H9 (cell line): Measurements from ENCODE around the gene FAM170B. TPM values are rescaled to one million over a fixed set of nuclear protein-coding genes. Genes with fewer than 3 reads are reported as not detected.

Experiments
- DNase-seq: peaks from one replicate; pipeline ENCODE4 v3.0.0-alpha.2; 2017
- H2AFZ ChIP-seq: one replicate; pipeline ENCODE4 v1.6.1; 2013; ENCODE audit warnings: mild to moderate bottlenecking, low read length, control low read depth, moderate library complexity
- H2AK5ac ChIP-seq: 2 replicates; pipeline ENCODE4 v1.6.1; 2013; ENCODE audit warnings: low read length, control low read depth, mixed read lengths; ENCODE audit not compliant: insufficient read length
- H2BK120ac ChIP-seq: one replicate; pipeline ENCODE4 v1.6.1; 2013; ENCODE audit warnings: low read depth, mild to moderate bottlenecking, low read length, control low read depth, inconsistent platforms; ENCODE audit not compliant: poor library complexity, severe bottlenecking
- H2BK12ac ChIP-seq: 2 replicates; pipeline ENCODE4 v1.6.1; 2013; ENCODE audit warnings: low read length, control low read depth, mixed read lengths, low read depth; ENCODE audit not compliant: insufficient read length
- H2BK15ac ChIP-seq: 2 replicates; pipeline ENCODE4 v1.6.1; 2013; ENCODE audit warnings: low read depth, low read length, control low read depth
- H2BK20ac ChIP-seq: one replicate; pipeline ENCODE4 v1.6.1; 2013; ENCODE audit warnings: low read depth, mild to moderate bottlenecking, low read length, control low read depth, inconsistent platforms; ENCODE audit not compliant: poor library complexity, severe bottlenecking
- H2BK5ac ChIP-seq: 2 replicates; pipeline ENCODE4 v1.6.1; 2013; ENCODE audit warnings: low read length, control low read depth, mixed read lengths; ENCODE audit not compliant: insufficient read length
- H3K14ac ChIP-seq: 2 replicates; pipeline ENCODE4 v1.6.1; 2013; ENCODE audit warnings: low read length, control low read depth; ENCODE audit not compliant: insufficient read depth
- H3K18ac ChIP-seq: 2 replicates; pipeline ENCODE4 v1.6.1; 2013; ENCODE audit warnings: low read depth, mild to moderate bottlenecking, mixed read lengths, low read length, control low read depth; ENCODE audit not compliant: insufficient read length
- H3K23ac ChIP-seq: 2 replicates; pipeline ENCODE4 v1.6.1; 2013; ENCODE audit warnings: low read length, control low read depth, mixed read lengths, low read depth; ENCODE audit not compliant: insufficient read length
- H3K23me2 ChIP-seq: 2 replicates; pipeline ENCODE4 v1.6.1; 2013; ENCODE audit warnings: low read depth, mild to moderate bottlenecking, mixed read lengths, low read length, control low read depth; ENCODE audit not compliant: insufficient read length, poor library complexity, severe bottlenecking
- H3K27ac ChIP-seq: 2 replicates; pipeline ENCODE4 v1.5.1; 2013; ENCODE audit warnings: low read length, control low read depth, mixed read lengths, low read depth; ENCODE audit not compliant: insufficient read length
- H3K27me3 ChIP-seq: 2 replicates; pipeline ENCODE4 v1.6.1; 2013; ENCODE audit warnings: low read length, control low read depth, inconsistent platforms; ENCODE audit not compliant: insufficient read depth
- H3K4ac ChIP-seq: 2 replicates; pipeline ENCODE4 v1.6.1; 2013; ENCODE audit warnings: low read depth, mild to moderate bottlenecking, control low read depth, inconsistent platforms, low read length, moderate library complexity
- H3K4me1 ChIP-seq: 2 replicates; pipeline ENCODE4 v1.6.1; 2013; ENCODE audit warnings: low read length, control low read depth, inconsistent platforms; ENCODE audit not compliant: insufficient read depth
- H3K4me2 ChIP-seq: 2 replicates; pipeline ENCODE4 v1.6.1; 2013; ENCODE audit warnings: low read length, control low read depth, mixed read lengths; ENCODE audit not compliant: insufficient read length, insufficient read depth
- H3K56ac ChIP-seq: 2 replicates; pipeline ENCODE4 v1.6.1; 2013; ENCODE audit warnings: low read depth, mild to moderate bottlenecking, mixed read lengths, low read length, control low read depth; ENCODE audit not compliant: insufficient read length
- H3K79me1 ChIP-seq: 2 replicates; pipeline ENCODE4 v1.6.1; 2013; ENCODE audit warnings: low read depth, mild to moderate bottlenecking, moderate library complexity, low read length, control low read depth, inconsistent platforms; ENCODE audit not compliant: insufficient read depth, poor library complexity, severe bottlenecking
- H3K79me2 ChIP-seq: 2 replicates; pipeline ENCODE4 v1.6.1; 2013; ENCODE audit warnings: low read length, control low read depth, inconsistent platforms; ENCODE audit not compliant: insufficient read depth
- H3K9ac ChIP-seq: 2 replicates; pipeline ENCODE4 v1.6.1; 2013; ENCODE audit warnings: low read length, control low read depth, mixed read lengths; ENCODE audit not compliant: insufficient read length; ENCODE audit errors: extremely low read depth
- H3K9me3 ChIP-seq: one replicate; pipeline ENCODE4 v1.6.1; 2013; ENCODE audit warnings: low read depth, low read length, inconsistent platforms; ENCODE audit not compliant: control insufficient read depth
- H3T11ph ChIP-seq: one replicate; pipeline ENCODE4 v1.6.1; 2013; ENCODE audit warnings: mild to moderate bottlenecking, low read length, control low read depth, inconsistent platforms
- H4K20me1 ChIP-seq: one replicate; pipeline ENCODE4 v1.6.1; 2013; ENCODE audit not compliant: control insufficient read depth, insufficient read length, insufficient read depth
- H4K5ac ChIP-seq: 2 replicates; pipeline ENCODE4 v1.6.1; 2013; ENCODE audit warnings: low read depth, mild to moderate bottlenecking, mixed read lengths, low read length, control low read depth; ENCODE audit not compliant: insufficient read length
- H4K8ac ChIP-seq: replicated peaks from 2 replicates; pipeline ENCODE4 v1.6.1; 2013; ENCODE audit warnings: low read length, control low read depth, mixed read lengths, low read depth; ENCODE audit not compliant: insufficient read length
- H4K91ac ChIP-seq: 2 replicates; pipeline ENCODE4 v1.6.1; 2013; ENCODE audit warnings: low read depth, mild to moderate bottlenecking, moderate library complexity, mixed read lengths, low read length, control low read depth; ENCODE audit not compliant: insufficient read length
- H3K27ac Mint-ChIP-seq, 3 experiments: 2 replicates in 2 of 3; 3 replicates in 1 of 3; pipeline ENCODE4 v1.8.0; 2020 to 2021; ENCODE audit warnings: mixed read lengths in 3 of 3, mild to moderate bottlenecking in 1 of 3, moderate library complexity in 1 of 3
- H3K27me3 Mint-ChIP-seq: 2 replicates; pipeline ENCODE4 v1.8.0; 2021; ENCODE audit warnings: low read depth, mild to moderate bottlenecking, moderate library complexity, mixed read lengths
- H3K36me3 Mint-ChIP-seq, 3 experiments: 2 replicates in 2 of 3; 3 replicates in 1 of 3; pipeline ENCODE4 v1.8.0; 2020 to 2021; ENCODE audit warnings: low read depth in 3 of 3, mixed read lengths in 3 of 3; ENCODE audit not compliant: insufficient read depth in 1 of 3
- H3K4me1 Mint-ChIP-seq, 2 experiments: 2 replicates each; pipeline ENCODE4 v1.8.0; 2020; ENCODE audit warnings: mixed read lengths in 2 of 2
- H3K4me3 Mint-ChIP-seq, 2 experiments: 2 replicates in 1 of 2; 3 replicates in 1 of 2; pipeline ENCODE4 v1.8.0; 2020 to 2021; ENCODE audit warnings: mild to moderate bottlenecking in 2 of 2, mixed read lengths in 2 of 2, moderate library complexity in 1 of 2
- H3K9me3 Mint-ChIP-seq, 2 experiments: 2 replicates in 1 of 2; 3 replicates in 1 of 2; pipeline ENCODE4 v1.8.0; 2020; ENCODE audit warnings: mild to moderate bottlenecking in 2 of 2, mixed read lengths in 2 of 2, moderate library complexity in 1 of 2
- CTCF ChIP-seq: fragments of 200-600 bp; sonication (generic); conservative IDR thresholded peaks from 3 replicates; pipeline ENCODE4 v1.8.0; 2021; ENCODE audit warnings: antibody characterized with exemption, mild to moderate bottlenecking
- WGBS: extraction: QIAGEN DNeasy Blood & Tissue Kit; methylation state at CpG from one replicate; pipeline ENCODE4 v1.1.7; 2013; ENCODE audit warnings: missing lambda C conversion rate, low lambda C conversion rate, mixed read lengths; ENCODE audit not compliant: insufficient read length; ENCODE audit errors: extremely low coverage; 5-methylcytosine and 5-hydroxymethylcytosine counted together
- total RNA-seq: library from RNA; stranded (reverse); gene quantifications from 2 replicates; pipeline ENCODE4 v1.2.1, GENCODE V29; 2021

FAM170B gene
- total RNA-seq, 1 experiment from 2014 or later, result not detected

GRCh38 chr10:49106451-49106850 lies 27.4 kb downstream of the FAM170B start:
- Mint-ChIP-seq H3K27ac (no peak overlapping the region), H3K4me1 (peaks cover 7% of the 10 kb centered on the region in 2 experiments; a peak in 3 of 4 replicates)
- no peak overlapping the region for H3K9ac ChIP-seq

More at GRCh38 chr10:49106451-49106850, 27.4 kb downstream of the FAM170B start:
- no peak for DNase-seq
- no peak overlapping the region for H2BK120ac ChIP-seq
- no peaks in the 10 kb centered on the region for H3K23me2 ChIP-seq
- H3T11ph ChIP-seq, result no peak overlapping the region
- H3K56ac ChIP-seq, result no peak overlapping the region
- H3K9me3 ChIP-seq, result no peaks in the 10 kb centered on the region
- H2BK15ac ChIP-seq, result no peak overlapping the region
- no peaks in the 10 kb centered on the region for H3K79me2 ChIP-seq
- no peaks in the 10 kb centered on the region for H3K4me1 ChIP-seq
- no peak overlapping the region for H3K4me3 Mint-ChIP-seq
- no CpG with 5 or more reads among the region's 7 CpGs for WGBS
- H3K14ac ChIP-seq, result no peak overlapping the region; the same call in 1 of the 2 replicates
- H3K4me2 ChIP-seq, result no peak overlapping the region
- no peak overlapping the region for H2BK5ac ChIP-seq
- no peak overlapping the region for H3K18ac ChIP-seq
- H3K27ac ChIP-seq, result no peak overlapping the region
- TF ChIP-seq CTCF, result no peak
- no peak overlapping the region for H4K91ac ChIP-seq
- H3K36me3 Mint-ChIP-seq, result no peaks in the 10 kb centered on the region; a peak in 1 of 7 replicates
- no peaks in the 10 kb centered on the region for H3K27me3 ChIP-seq
- H4K20me1 ChIP-seq, result no peaks in the 10 kb centered on the region
- H3K4ac ChIP-seq, result no peak overlapping the region
- no peak overlapping the region for H4K5ac ChIP-seq
- H2AFZ ChIP-seq, result no peak overlapping the region
- H3K23ac ChIP-seq, result no peak overlapping the region
- H2AK5ac ChIP-seq, result no peak overlapping the region
- H2BK12ac ChIP-seq, result no peak overlapping the region
- H2BK20ac ChIP-seq, result no peak overlapping the region
- no peaks in the 10 kb centered on the region for H3K9me3 Mint-ChIP-seq
- peaks cover 2% of the 10 kb centered on the region; the same call in 1 of the 2 replicates for H3K27me3 Mint-ChIP-seq
- no peaks in the 10 kb centered on the region for H3K79me1 ChIP-seq
- H4K8ac ChIP-seq, result no peak overlapping the region
